Mesodermal cell (in vitro differentiated cells): ENCODE measurements around the gene U2AF2.
A peak's percentile ranks its signal among the peaks of the same experiment; 100 is the strongest.

Experiments used
- H3K27ac ChIP-seq: 2 replicates; pipeline ENCODE4 v1.7.0; 2013; ENCODE audit warnings: mild to moderate bottlenecking, low read depth, low read length, moderate library complexity; ENCODE audit not compliant: severe bottlenecking
- H3K36me3 ChIP-seq: 2 replicates; pipeline ENCODE4 v1.7.1; 2013; ENCODE audit warnings: mild to moderate bottlenecking, low read length, moderate library complexity; ENCODE audit not compliant: control insufficient read depth, insufficient read depth
- H3K4me1 ChIP-seq: one replicate; pipeline ENCODE4 v1.7.1; 2013; ENCODE audit warnings: mild to moderate bottlenecking, low read length; ENCODE audit not compliant: insufficient read depth, control insufficient read depth, poor library complexity, severe bottlenecking
- H3K4me3 ChIP-seq: 2 replicates; pipeline ENCODE4 v1.7.0; 2013; ENCODE audit warnings: low read length, control low read depth, mild to moderate bottlenecking; ENCODE audit not compliant: insufficient read depth, poor library complexity, severe bottlenecking; ENCODE audit errors: extremely low read depth
- H3K9me3 ChIP-seq: 2 replicates; pipeline ENCODE4 v1.7.1; 2013; ENCODE audit warnings: mild to moderate bottlenecking, low read length, moderate library complexity; ENCODE audit not compliant: control insufficient read depth
- WGBS, 2 experiments: methylation state at CpG; one replicate each; pipeline ENCODE4 v1.1.5; 2013; ENCODE audit warnings: missing lambda C conversion rate in 2 of 2; ENCODE audit not compliant: insufficient coverage in 2 of 2; 5-methylcytosine and 5-hydroxymethylcytosine counted together

The U2AF2 gene

GRCh38 chr19:55650602-55651230 lies 4.1 kb upstream of the U2AF2 start:
- Histone ChIP-seq H3K9me3 (no peaks in the 10 kb centered on the region), H3K27ac (no peak overlapping the region), H3K4me3 (no peak overlapping the region), H3K4me1 (peaks cover 7% of the 10 kb centered on the region), H3K36me3 (peaks cover 36% of the 10 kb centered on the region)
- WGBS, 2 experiments: 91 to 97% methylated on average over 13 to 17 of the region's 17 CpGs

GRCh38 chr19:55651236-55651635 lies 3.6 kb upstream of the U2AF2 start:
- Histone ChIP-seq H3K4me1 (peaks cover 6% of the 10 kb centered on the region), H3K36me3 (peaks cover 33% of the 10 kb centered on the region), H3K9me3 (no peaks in the 10 kb centered on the region), H3K4me3 (no peak overlapping the region), H3K27ac (no peak overlapping the region)
- 80 to 87% methylated on average over 8 to 11 of the region's 18 CpGs for WGBS, 2 experiments

GRCh38 chr19:55652311-55653128 lies 2.3 kb upstream of the U2AF2 start:
- Histone ChIP-seq H3K9me3 (no peaks in the 10 kb centered on the region), H3K4me3 (no peak overlapping the region), H3K36me3 (peaks cover 36% of the 10 kb centered on the region), H3K4me1 (peaks cover 11% of the 10 kb centered on the region), H3K27ac (no peak overlapping the region)
- WGBS, 2 experiments: 87 to 89% methylated on average over 49 to 55 of the region's 71 CpGs

- Histone ChIP-seq H3K36me3 (peaks cover 44% of the 10 kb centered on the region), H3K4me3 (peak overlapping the region; percentile 99), H3K4me1 (peaks cover 24% of the 10 kb centered on the region), H3K9me3 (no peaks in the 10 kb centered on the region), H3K27ac (peak overlapping the region; percentile 100)
- WGBS, 2 experiments: 0% methylated on average over 51 to 56 of the region's 57 CpGs
Measured at GRCh38 chr19:55653651-55654322, 1.0 kb upstream of the U2AF2 start.

- no peaks in the 10 kb centered on the region for H3K9me3 ChIP-seq
- WGBS, 2 experiments: 0 to 1% methylated on average over 37 to 44 of the region's 52 CpGs
Measured at GRCh38 chr19:55654323-55654867, 440 bp upstream of the U2AF2 start.

GRCh38 chr19:55655648-55656040 lies 809 bp downstream of the U2AF2 start:
- H3K4me1 ChIP-seq: peaks cover 31% of the 10 kb centered on the region
- H3K27ac ChIP-seq: peak overlapping the region; percentile 100
- H3K4me3 ChIP-seq: peak overlapping the region; percentile 99
- no peaks in the 10 kb centered on the region for H3K9me3 ChIP-seq
- WGBS, 2 experiments: 0 to 1% methylated on average over 12 to 15 of the region's 19 CpGs
- H3K36me3 ChIP-seq: peaks cover 54% of the 10 kb centered on the region

More at GRCh38 chr19:55654323-55654867, 440 bp upstream of the U2AF2 start:
- peaks cover 26% of the 10 kb centered on the region for H3K4me1 ChIP-seq
- H3K36me3 ChIP-seq: peaks cover 50% of the 10 kb centered on the region
- peak overlapping the region; percentile 99 for H3K4me3 ChIP-seq
- H3K27ac ChIP-seq: peak overlapping the region; percentile 100

GRCh38 chr19:55656552-55656951 lies 1.7 kb downstream of the U2AF2 start:
- H3K36me3 ChIP-seq: peaks cover 57% of the 10 kb centered on the region
- no peak overlapping the region for H3K27ac ChIP-seq
- H3K4me1 ChIP-seq: peaks cover 37% of the 10 kb centered on the region
- WGBS, 2 experiments: 77 to 84% methylated on average over 7 of the region's 7 CpGs
- peak overlapping the region; percentile 99 for H3K4me3 ChIP-seq
- H3K9me3 ChIP-seq: no peaks in the 10 kb centered on the region

GRCh38 chr19:55656988-55657747 lies 2.3 kb downstream of the U2AF2 start:
- H3K36me3 ChIP-seq: peaks cover 62% of the 10 kb centered on the region
- no peaks in the 10 kb centered on the region for H3K9me3 ChIP-seq
- WGBS, 2 experiments: 80 to 83% methylated on average over 16 to 18 of the region's 18 CpGs
- no peak overlapping the region for H3K27ac ChIP-seq
- peaks cover 37% of the 10 kb centered on the region for H3K4me1 ChIP-seq
- H3K4me3 ChIP-seq: peak overlapping the region; percentile 99

- 97 to 98% methylated on average over 33 to 34 of the region's 37 CpGs for WGBS, 2 experiments
- Histone ChIP-seq H3K27ac (no peak overlapping the region), H3K4me1 (peaks cover 37% of the 10 kb centered on the region), H3K4me3 (no peak overlapping the region), H3K36me3 (peaks cover 73% of the 10 kb centered on the region), H3K9me3 (no peaks in the 10 kb centered on the region)
Measured at GRCh38 chr19:55658846-55659459, 4.1 kb downstream of the U2AF2 start.

GRCh38 chr19:55659822-55660221 lies 5.0 kb downstream of the U2AF2 start:
- peaks cover 82% of the 10 kb centered on the region for H3K36me3 ChIP-seq
- no peak overlapping the region for H3K27ac ChIP-seq
- H3K9me3 ChIP-seq: no peaks in the 10 kb centered on the region
- H3K4me3 ChIP-seq: no peak overlapping the region
- WGBS, 2 experiments: 100% methylated on average over 3 of the region's 9 CpGs; no CpG with 5 or more reads in 1 of the 2 experiments
- peaks cover 37% of the 10 kb centered on the region for H3K4me1 ChIP-seq
